ENCODE measurements around the gene EXOC8. TPM values are rescaled to one million over a fixed set of nuclear protein-coding genes. Genes with fewer than 3 reads are reported as not detected.

EXOC8 gene
- total and polyA plus RNA-seq, 2 of the 13 experiments (the other 11 are each of a cell fraction or from before 2014, with no cell fraction given) = 2.1 to 7.9 TPM

DNA sequence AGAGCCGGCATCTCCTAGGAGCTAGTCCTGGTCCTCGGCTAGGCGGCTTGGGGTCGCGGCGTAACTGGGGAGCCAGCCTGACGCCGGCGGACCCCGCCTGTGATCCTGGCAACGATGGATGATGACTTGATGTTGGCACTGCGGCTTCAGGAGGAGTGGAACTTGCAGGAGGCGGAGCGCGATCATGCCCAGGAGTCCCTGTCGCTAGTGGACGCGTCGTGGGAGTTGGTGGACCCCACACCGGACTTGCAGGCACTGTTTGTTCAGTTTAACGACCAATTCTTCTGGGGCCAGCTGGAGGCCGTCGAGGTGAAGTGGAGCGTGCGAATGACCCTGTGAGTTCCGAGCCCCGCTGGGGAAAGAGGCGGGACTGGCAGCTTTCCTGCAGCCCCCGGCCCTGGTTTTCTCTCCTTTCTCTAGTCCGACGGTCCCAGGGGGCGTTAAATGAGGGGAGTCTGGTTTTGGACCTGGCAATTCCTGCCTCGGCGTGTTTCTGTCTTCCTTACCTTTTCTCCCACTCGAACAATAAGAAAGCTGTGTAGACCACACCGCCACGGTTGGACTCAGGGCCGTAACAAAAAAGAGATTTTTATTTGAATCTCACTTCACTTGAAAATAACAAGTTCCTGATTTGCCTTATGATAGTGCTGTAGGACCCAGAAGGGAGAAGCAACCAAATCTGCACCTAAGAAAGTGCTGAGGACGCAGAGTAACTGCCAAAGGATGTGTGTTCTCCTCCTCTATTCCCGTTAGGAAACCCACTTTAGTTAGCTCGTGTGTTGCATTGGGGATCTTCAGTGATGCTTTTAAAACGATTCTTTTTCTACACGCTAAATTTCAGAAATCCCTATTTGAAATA lies 847 bp upstream of the EXOC8 start, which contains the start of gene SPRTN (continued):
- no peak for TF ChIP-seq ZNF205 (CRISPR knock-in tag; IDR thresholded peaks at IDR 0.05)
- TF ChIP-seq FOXK1 (CRISPR knock-in tag; IDR thresholded peaks at IDR 0.05; ENCODE audit: borderline replicate concordance, low read depth) = no peak
- TF ChIP-seq, protein P1, sequence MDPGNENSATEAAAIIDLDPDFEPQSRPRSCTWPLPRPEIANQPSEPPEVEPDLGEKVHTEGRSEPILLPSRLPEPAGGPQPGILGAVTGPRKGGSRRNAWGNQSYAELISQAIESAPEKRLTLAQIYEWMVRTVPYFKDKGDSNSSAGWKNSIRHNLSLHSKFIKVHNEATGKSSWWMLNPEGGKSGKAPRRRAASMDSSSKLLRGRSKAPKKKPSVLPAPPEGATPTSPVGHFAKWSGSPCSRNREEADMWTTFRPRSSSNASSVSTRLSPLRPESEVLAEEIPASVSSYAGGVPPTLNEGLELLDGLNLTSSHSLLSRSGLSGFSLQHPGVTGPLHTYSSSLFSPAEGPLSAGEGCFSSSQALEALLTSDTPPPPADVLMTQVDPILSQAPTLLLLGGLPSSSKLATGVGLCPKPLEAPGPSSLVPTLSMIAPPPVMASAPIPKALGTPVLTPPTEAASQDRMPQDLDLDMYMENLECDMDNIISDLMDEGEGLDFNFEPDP (CRISPR knock-in tag; conservative IDR thresholded peaks at IDR 0.05) = no peak
- TF ChIP-seq, protein P2, sequence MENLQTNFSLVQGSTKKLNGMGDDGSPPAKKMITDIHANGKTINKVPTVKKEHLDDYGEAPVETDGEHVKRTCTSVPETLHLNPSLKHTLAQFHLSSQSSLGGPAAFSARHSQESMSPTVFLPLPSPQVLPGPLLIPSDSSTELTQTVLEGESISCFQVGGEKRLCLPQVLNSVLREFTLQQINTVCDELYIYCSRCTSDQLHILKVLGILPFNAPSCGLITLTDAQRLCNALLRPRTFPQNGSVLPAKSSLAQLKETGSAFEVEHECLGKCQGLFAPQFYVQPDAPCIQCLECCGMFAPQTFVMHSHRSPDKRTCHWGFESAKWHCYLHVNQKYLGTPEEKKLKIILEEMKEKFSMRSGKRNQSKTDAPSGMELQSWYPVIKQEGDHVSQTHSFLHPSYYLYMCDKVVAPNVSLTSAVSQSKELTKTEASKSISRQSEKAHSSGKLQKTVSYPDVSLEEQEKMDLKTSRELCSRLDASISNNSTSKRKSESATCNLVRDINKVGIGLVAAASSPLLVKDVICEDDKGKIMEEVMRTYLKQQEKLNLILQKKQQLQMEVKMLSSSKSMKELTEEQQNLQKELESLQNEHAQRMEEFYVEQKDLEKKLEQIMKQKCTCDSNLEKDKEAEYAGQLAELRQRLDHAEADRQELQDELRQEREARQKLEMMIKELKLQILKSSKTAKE (CRISPR knock-in tag; IDR thresholded peaks at IDR 0.05; ENCODE audit: borderline replicate concordance) = no peak
- TF ChIP-seq ZNF816 (CRISPR knock-in tag; IDR thresholded peaks at IDR 0.05; ENCODE audit: borderline replicate concordance) = no peak
- no peak for TF ChIP-seq HNRNPK (IDR thresholded peaks at IDR 0.05; ENCODE audit: low read depth, low read length, poor library complexity, severe bottlenecking)
- TF ChIP-seq ATF1 (CRISPR knock-in tag; IDR thresholded peaks at IDR 0.05) = no peak; the same call in 1 of the 2 replicates
- TF ChIP-seq SRY (CRISPR knock-in tag; IDR thresholded peaks at IDR 0.05) = no peak
- TF ChIP-seq POLR2A (IDR thresholded peaks at IDR 0.05; ENCODE audit: insufficient read depth in 1 of 2, low read depth in 2 of 2, low read length in 2 of 2) = peak; percentile 10 to 70; a peak in 3 of 4 replicates
- TF ChIP-seq PHF5A (CRISPR knock-in tag; IDR thresholded peaks at IDR 0.05; ENCODE audit: low read depth, unreplicated experiment) = no peak
- TF ChIP-seq KDM5A (IDR thresholded peaks at IDR 0.05; ENCODE audit: borderline replicate concordance, low read length) = peak; percentile 34
- TF ChIP-seq MXD4 (CRISPR knock-in tag; IDR thresholded peaks at IDR 0.05) = no peak; the same call in 1 of the 2 replicates
- TF ChIP-seq FLYWCH1 (CRISPR knock-in tag; IDR thresholded peaks at IDR 0.05) = no peak
- TF ChIP-seq, protein P3, sequence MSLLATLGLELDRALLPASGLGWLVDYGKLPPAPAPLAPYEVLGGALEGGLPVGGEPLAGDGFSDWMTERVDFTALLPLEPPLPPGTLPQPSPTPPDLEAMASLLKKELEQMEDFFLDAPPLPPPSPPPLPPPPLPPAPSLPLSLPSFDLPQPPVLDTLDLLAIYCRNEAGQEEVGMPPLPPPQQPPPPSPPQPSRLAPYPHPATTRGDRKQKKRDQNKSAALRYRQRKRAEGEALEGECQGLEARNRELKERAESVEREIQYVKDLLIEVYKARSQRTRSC (CRISPR knock-in tag; IDR thresholded peaks at IDR 0.05; ENCODE audit: low read depth) = no peak
- no peak for TF ChIP-seq JUND (CRISPR knock-in tag; IDR thresholded peaks at IDR 0.05)
- TF ChIP-seq, protein P4, sequence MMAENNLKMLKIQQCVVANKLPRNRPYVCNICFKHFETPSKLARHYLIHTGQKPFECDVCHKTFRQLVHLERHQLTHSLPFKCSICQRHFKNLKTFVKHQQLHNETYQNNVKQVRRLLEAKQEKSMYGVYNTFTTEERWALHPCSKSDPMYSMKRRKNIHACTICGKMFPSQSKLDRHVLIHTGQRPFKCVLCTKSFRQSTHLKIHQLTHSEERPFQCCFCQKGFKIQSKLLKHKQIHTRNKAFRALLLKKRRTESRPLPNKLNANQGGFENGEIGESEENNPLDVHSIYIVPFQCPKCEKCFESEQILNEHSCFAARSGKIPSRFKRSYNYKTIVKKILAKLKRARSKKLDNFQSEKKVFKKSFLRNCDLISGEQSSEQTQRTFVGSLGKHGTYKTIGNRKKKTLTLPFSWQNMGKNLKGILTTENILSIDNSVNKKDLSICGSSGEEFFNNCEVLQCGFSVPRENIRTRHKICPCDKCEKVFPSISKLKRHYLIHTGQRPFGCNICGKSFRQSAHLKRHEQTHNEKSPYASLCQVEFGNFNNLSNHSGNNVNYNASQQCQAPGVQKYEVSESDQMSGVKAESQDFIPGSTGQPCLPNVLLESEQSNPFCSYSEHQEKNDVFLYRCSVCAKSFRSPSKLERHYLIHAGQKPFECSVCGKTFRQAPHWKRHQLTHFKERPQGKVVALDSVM (CRISPR knock-in tag; IDR thresholded peaks at IDR 0.05) = no peak; the same call in 1 of the 2 replicates
- TF ChIP-seq, protein P5, sequence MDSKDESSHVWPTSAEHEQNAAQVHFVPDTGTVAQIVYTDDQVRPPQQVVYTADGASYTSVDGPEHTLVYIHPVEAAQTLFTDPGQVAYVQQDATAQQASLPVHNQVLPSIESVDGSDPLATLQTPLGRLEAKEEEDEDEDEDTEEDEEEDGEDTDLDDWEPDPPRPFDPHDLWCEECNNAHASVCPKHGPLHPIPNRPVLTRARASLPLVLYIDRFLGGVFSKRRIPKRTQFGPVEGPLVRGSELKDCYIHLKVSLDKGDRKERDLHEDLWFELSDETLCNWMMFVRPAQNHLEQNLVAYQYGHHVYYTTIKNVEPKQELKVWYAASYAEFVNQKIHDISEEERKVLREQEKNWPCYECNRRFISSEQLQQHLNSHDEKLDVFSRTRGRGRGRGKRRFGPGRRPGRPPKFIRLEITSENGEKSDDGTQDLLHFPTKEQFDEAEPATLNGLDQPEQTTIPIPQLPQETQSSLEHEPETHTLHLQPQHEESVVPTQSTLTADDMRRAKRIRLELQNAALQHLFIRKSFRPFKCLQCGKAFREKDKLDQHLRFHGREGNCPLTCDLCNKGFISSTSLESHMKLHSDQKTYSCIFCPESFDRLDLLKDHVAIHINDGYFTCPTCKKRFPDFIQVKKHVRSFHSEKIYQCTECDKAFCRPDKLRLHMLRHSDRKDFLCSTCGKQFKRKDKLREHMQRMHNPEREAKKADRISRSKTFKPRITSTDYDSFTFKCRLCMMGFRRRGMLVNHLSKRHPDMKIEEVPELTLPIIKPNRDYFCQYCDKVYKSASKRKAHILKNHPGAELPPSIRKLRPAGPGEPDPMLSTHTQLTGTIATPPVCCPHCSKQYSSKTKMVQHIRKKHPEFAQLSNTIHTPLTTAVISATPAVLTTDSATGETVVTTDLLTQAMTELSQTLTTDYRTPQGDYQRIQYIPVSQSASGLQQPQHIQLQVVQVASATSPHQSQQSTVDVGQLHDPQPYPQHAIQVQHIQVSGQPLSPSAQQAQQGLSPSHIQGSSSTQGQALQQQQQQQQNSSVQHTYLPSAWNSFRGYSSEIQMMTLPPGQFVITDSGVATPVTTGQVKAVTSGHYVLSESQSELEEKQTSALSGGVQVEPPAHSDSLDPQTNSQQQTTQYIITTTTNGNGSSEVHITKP (CRISPR knock-in tag; IDR thresholded peaks at IDR 0.05; ENCODE audit: low read depth) = no peak

Measured in HepG2 (cell line).